ENCODE results near the gene MYOM1.

Gene MYOM1

DNA sequence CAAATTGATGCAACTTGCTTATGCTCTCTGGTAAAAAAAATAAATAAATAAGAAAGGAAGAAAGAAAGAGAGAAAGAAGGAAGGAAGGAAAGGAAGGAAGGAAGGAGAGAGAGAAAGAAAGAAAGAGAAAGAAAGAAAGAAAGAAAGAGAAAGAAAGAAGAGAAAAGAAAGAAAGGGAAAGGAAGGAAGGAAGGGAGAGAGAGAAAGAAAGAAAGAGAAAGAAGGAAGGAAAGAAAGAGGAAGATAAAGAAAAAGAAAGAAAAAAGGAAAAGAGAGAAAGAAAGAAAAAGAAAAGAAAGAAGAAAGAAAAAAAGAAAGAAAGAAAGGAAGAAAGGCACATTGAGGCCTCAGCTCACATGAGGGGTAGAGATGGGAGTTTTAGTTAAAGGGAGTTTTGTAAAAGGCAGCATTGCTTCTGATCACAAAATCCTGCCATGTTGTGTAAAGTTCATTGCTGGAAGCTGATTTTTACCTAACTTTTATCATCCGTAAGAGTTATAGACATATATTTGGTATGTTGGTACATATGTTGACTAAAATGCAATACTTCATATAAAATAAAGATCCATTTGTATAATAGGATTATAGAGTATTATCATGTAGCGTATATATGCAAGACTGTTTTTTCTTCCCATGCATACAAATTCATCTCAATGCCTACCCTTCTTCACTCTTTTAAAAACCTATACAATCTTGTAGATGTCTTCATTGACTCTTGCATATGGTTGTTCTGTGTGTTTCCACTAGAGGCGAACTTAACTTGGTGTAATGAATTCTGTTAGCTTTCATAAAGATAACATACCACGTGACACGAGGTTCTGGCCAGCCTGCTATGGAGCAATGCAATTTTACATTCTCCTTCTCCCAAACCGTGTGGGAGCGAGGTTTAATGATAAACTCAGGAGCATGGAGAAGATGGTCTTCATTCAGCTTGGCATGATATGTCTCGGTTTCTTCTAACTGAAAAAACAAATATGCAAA lies 32.8 kb downstream of the MYOM1 start:
- TF ChIP-seq, protein P1, sequence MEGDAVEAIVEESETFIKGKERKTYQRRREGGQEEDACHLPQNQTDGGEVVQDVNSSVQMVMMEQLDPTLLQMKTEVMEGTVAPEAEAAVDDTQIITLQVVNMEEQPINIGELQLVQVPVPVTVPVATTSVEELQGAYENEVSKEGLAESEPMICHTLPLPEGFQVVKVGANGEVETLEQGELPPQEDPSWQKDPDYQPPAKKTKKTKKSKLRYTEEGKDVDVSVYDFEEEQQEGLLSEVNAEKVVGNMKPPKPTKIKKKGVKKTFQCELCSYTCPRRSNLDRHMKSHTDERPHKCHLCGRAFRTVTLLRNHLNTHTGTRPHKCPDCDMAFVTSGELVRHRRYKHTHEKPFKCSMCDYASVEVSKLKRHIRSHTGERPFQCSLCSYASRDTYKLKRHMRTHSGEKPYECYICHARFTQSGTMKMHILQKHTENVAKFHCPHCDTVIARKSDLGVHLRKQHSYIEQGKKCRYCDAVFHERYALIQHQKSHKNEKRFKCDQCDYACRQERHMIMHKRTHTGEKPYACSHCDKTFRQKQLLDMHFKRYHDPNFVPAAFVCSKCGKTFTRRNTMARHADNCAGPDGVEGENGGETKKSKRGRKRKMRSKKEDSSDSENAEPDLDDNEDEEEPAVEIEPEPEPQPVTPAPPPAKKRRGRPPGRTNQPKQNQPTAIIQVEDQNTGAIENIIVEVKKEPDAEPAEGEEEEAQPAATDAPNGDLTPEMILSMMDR (IDR thresholded peaks at IDR 0.05; ENCODE audit: low read length): no peak
- no peak for TF ChIP-seq EZH2phosphoT487 (IDR thresholded peaks at IDR 0.05; ENCODE audit: low read length)
- TF ChIP-seq EZH2 (optimal IDR thresholded peaks at IDR 0.05; ENCODE audit: low read depth, low read length): no peak
- H3K36me3 ChIP-seq (replicated peaks; ENCODE audit: insufficient read depth, low read length): no peaks in the 10 kb centered on the region
- H3K9me2 ChIP-seq (replicated peaks; ENCODE audit: insufficient read depth, low read length): no peaks in the 10 kb centered on the region
- no peak overlapping the region for H3K27ac ChIP-seq (ENCODE audit: low read length)
- no peak overlapping the region for H2AFZ ChIP-seq (ENCODE audit: low read length)
- no peaks in the 10 kb centered on the region for H3K9me3 ChIP-seq (replicated peaks; ENCODE audit: insufficient read depth, low read length)
- no peak overlapping the region for H3K4me2 ChIP-seq (ENCODE audit: low read depth, low read length)
- no peak overlapping the region for H3K9ac ChIP-seq (ENCODE audit: low read length)
- no peak overlapping the region for H3K4me3 ChIP-seq (ENCODE audit: low read length)
- H4K20me1 ChIP-seq (ENCODE audit: insufficient read depth, low read length): no peaks in the 10 kb centered on the region
- no peak for DNase-seq
- H3K4me1 ChIP-seq (ENCODE audit: low read length): no peaks in the 10 kb centered on the region
- no peaks in the 10 kb centered on the region for H3K27me3 ChIP-seq (replicated peaks; ENCODE audit: insufficient read depth, low read length)
- no peaks in the 10 kb centered on the region for H3F3A ChIP-seq (ENCODE audit: insufficient read depth, low read length)
- no peaks in the 10 kb centered on the region for H3K79me2 ChIP-seq (ENCODE audit: low read length)

GRCh38 chr18:3184275-3184963 lies 35.3 kb downstream of the MYOM1 start:
- Histone ChIP-seq H3K4me2 (ENCODE audit: low read depth, low read length) (no peak overlapping the region), H2AFZ (ENCODE audit: low read length) (no peak overlapping the region)
- TF ChIP-seq, protein P1 (IDR thresholded peaks at IDR 0.05; ENCODE audit: low read length): no peak
- TF ChIP-seq EZH2 (optimal IDR thresholded peaks at IDR 0.05; ENCODE audit: low read depth, low read length): no peak

GRCh38 chr18:3183103-3183717 lies 36.6 kb downstream of the MYOM1 start:
- Histone ChIP-seq H4K20me1 (ENCODE audit: insufficient read depth, low read length) (no peaks in the 10 kb centered on the region), H3K27ac (ENCODE audit: low read length) (no peak overlapping the region), H3K79me2 (ENCODE audit: low read length) (no peaks in the 10 kb centered on the region), H3F3A (ENCODE audit: insufficient read depth, low read length) (no peaks in the 10 kb centered on the region), H3K4me1 (ENCODE audit: low read length) (0 out of 2 replicates have a peak, but pooled peaks cover 1% of the 10 kb centered on the region), H3K27me3 (replicated peaks; ENCODE audit: insufficient read depth, low read length) (no peaks in the 10 kb centered on the region), H3K9me2 (replicated peaks; ENCODE audit: insufficient read depth, low read length) (no peaks in the 10 kb centered on the region), H2AFZ (ENCODE audit: low read length) (no peak overlapping the region), H3K4me3 (ENCODE audit: low read length) (no peak overlapping the region), H3K9ac (ENCODE audit: low read length) (no peak overlapping the region), H3K36me3 (replicated peaks; ENCODE audit: insufficient read depth, low read length) (no peaks in the 10 kb centered on the region), H3K9me3 (replicated peaks; ENCODE audit: insufficient read depth, low read length) (no peaks in the 10 kb centered on the region), H3K4me2 (ENCODE audit: low read depth, low read length) (no peak overlapping the region)
- DNase-seq: no peak
- TF ChIP-seq EZH2 (optimal IDR thresholded peaks at IDR 0.05; ENCODE audit: low read depth, low read length) (no peak), EZH2phosphoT487 (IDR thresholded peaks at IDR 0.05; ENCODE audit: low read length) (no peak)
- TF ChIP-seq, protein P1 (IDR thresholded peaks at IDR 0.05; ENCODE audit: low read length): no peak

More at GRCh38 chr18:3184275-3184963, 35.3 kb downstream of the MYOM1 start:
- no peaks in the 10 kb centered on the region for H3K4me1 ChIP-seq (ENCODE audit: low read length)
- DNase-seq: no peak
- H3K79me2 ChIP-seq (ENCODE audit: low read length): no peaks in the 10 kb centered on the region
- no peaks in the 10 kb centered on the region for H3K27me3 ChIP-seq (replicated peaks; ENCODE audit: insufficient read depth, low read length)
- H3K9me3 ChIP-seq (replicated peaks; ENCODE audit: insufficient read depth, low read length): no peaks in the 10 kb centered on the region
- H3F3A ChIP-seq (ENCODE audit: insufficient read depth, low read length): no peaks in the 10 kb centered on the region
- H3K27ac ChIP-seq (ENCODE audit: low read length): no peak overlapping the region
- H4K20me1 ChIP-seq (ENCODE audit: insufficient read depth, low read length): no peaks in the 10 kb centered on the region
- no peaks in the 10 kb centered on the region for H3K9me2 ChIP-seq (replicated peaks; ENCODE audit: insufficient read depth, low read length)
- no peaks in the 10 kb centered on the region for H3K36me3 ChIP-seq (replicated peaks; ENCODE audit: insufficient read depth, low read length)
- H3K9ac ChIP-seq (ENCODE audit: low read length): no peak overlapping the region
- no peak overlapping the region for H3K4me3 ChIP-seq (ENCODE audit: low read length)

All from MM.1S (cell line).